NB4 (cell line): Measurements from ENCODE around the gene RBMS3.

ENCODE experiments used
- CTCF ChIP-seq: IDR thresholded peaks from one replicate; pipeline ENCODE4 v1.5.1; 2012; ENCODE audit warnings: low read depth, low read length
- MAX ChIP-seq: IDR thresholded peaks from 2 replicates; pipeline ENCODE4 v1.6.1; 2011; ENCODE audit warnings: low read depth, low read length
- POLR2A ChIP-seq: IDR thresholded peaks from 2 replicates; pipeline ENCODE4 v1.6.1; 2011; ENCODE audit warnings: mild to moderate bottlenecking; ENCODE audit not compliant: insufficient read length; ENCODE audit errors: extremely low read depth

- no peak for TF ChIP-seq CTCF
- TF ChIP-seq POLR2A = no peak
- TF ChIP-seq MAX = no peak
Measured at GRCh38 chr3:29290596-29290995, 9.7 kb downstream of the RBMS3 start.
